ENCODE results near the gene MYO18A. TPM values are rescaled to one million over a fixed set of nuclear protein-coding genes. Genes with fewer than 3 reads are reported as not detected.

MYO18A gene
- total and polyA plus RNA-seq, 10 of the 15 experiments (the other 5 are each of a cell fraction or from before 2014, with no cell fraction given) = 2.9 to 66.0 (median 24.5) TPM

GRCh38 chr17:29215717-29216116 lies 35.5 kb upstream of the MYO18A start (continued):
- TF ChIP-seq RB1 (IDR thresholded peaks at IDR 0.05; ENCODE audit: borderline replicate concordance) = no peak
- TF ChIP-seq NFIC (IDR thresholded peaks at IDR 0.05; ENCODE audit: low read depth, low read length) = peak; percentile 56; the same call in 1 of the 2 replicates
- TF ChIP-seq PAX5 (IDR thresholded peaks at IDR 0.05; ENCODE audit: borderline replicate concordance, low read depth, low read length) = no peak
- no peak for TF ChIP-seq ZNF687 (IDR thresholded peaks at IDR 0.05)
- no peak for TF ChIP-seq RAD51 (IDR thresholded peaks at IDR 0.05)

- FAIRE-seq = no peak
- TF ChIP-seq KAT2A (conservative IDR thresholded peaks at IDR 0.05; ENCODE audit: control insufficient read depth, low read depth, low read length) (no peak), ZBTB4 (CRISPR knock-in tag; IDR thresholded peaks at IDR 0.05) (no peak), ELK1 (IDR thresholded peaks at IDR 0.05; ENCODE audit: low read depth, low read length) (no peak), ZBED1 (IDR thresholded peaks at IDR 0.05; ENCODE audit: borderline replicate concordance) (no peak), MTA2 (IDR thresholded peaks at IDR 0.05; ENCODE audit: low read depth) (no peak), BACH1 (IDR thresholded peaks at IDR 0.05; ENCODE audit: borderline replicate concordance) (no peak), IKZF1 (conservative IDR thresholded peaks at IDR 0.05) (no peak), ASH2L (IDR thresholded peaks at IDR 0.05; ENCODE audit: borderline replicate concordance, low read depth) (no peak), STAT1 (conservative IDR thresholded peaks at IDR 0.05) (no peak), RELA (IDR thresholded peaks at IDR 0.05; ENCODE audit: borderline replicate concordance, partially characterized antibody) (no peak), MEF2B (IDR thresholded peaks at IDR 0.05; ENCODE audit: partially characterized antibody, poor library complexity, severe bottlenecking) (no peak)
These were observed 35.0 kb upstream of the MYO18A start for GRCh38 chr17:29215174-29215573.

More at GRCh38 chr17:29215174-29215573, 35.0 kb upstream of the MYO18A start:
- CTCF ChIA-PET = interaction anchor here (0.7 to 12.4 kb wide), 4 partner anchors 12 to 68 kb away, joined by 3 to 358 read pairs (median 28); no protein-coding TSS in a partner anchor
- no peak overlapping the region for H3K4me2 ChIP-seq (ENCODE audit: control insufficient read depth, insufficient read depth)
- WGBS (ENCODE audit: insufficient coverage, insufficient replicate concordance, low lambda C conversion rate, missing lambda C conversion rate) = 67% methylated on average over 10 of the region's 10 CpGs
- BruUV-seq (replicated peaks) = no TSS peak
- ATAC-seq (no peak), DNase-seq (ENCODE audit: low read depth, low spot score) (no peak)
- H3K9ac ChIP-seq (ENCODE audit: control insufficient read depth, insufficient read depth, low read length) = no peak overlapping the region
- H2AFZ ChIP-seq (ENCODE audit: control insufficient read depth, low read depth, low read length) = no peak overlapping the region
- POLR2A ChIA-PET = no interaction called here
- SMC1A ChIA-PET (ENCODE audit: uncharacterized antibody, unreplicated experiment) = interaction anchor here (1.1 to 7.4 kb wide), 2 partner anchors 22 to 68 kb away, joined by 3 to 150 read pairs; no protein-coding TSS in a partner anchor
- H3K9me3 ChIP-seq (replicated peaks; ENCODE audit: control insufficient read depth, insufficient read depth, low read length) = no peaks in the 10 kb centered on the region
- H3K36me3 ChIP-seq (ENCODE audit: control insufficient read depth in 2 of 2, insufficient read depth in 2 of 2, low read length in 1 of 2) = no peaks in the 10 kb centered on the region
- H3K27me3 ChIP-seq (replicated peaks in 1 of 2; ENCODE audit: control insufficient read depth in 2 of 2, insufficient read depth in 2 of 2, low read length in 1 of 2) = no peaks in the 10 kb centered on the region
- no peaks in the 10 kb centered on the region for H3K4me1 ChIP-seq (ENCODE audit: control insufficient read depth, insufficient read depth, low read length)
- no peak overlapping the region for H3K4me3 ChIP-seq
- intact Hi-C loops (cut with micrococcal nuclease; ENCODE audit: unreplicated experiment) = no loop called here
- RAD21 ChIA-PET (ENCODE audit: unreplicated experiment) = interaction anchor here (9.7 kb wide), 1 partner anchor 67 kb away, joined by 182 read pairs; no protein-coding TSS in a partner anchor
- H3K27ac ChIP-seq (ENCODE audit: control insufficient read depth, insufficient read depth) = no peak overlapping the region
- no peaks in the 10 kb centered on the region for H4K20me1 ChIP-seq (ENCODE audit: control insufficient read depth, insufficient read depth)
- in situ Hi-C loops (cut with MboI) = no loop called here
- no peaks in the 10 kb centered on the region for H3K79me2 ChIP-seq (ENCODE audit: control insufficient read depth, insufficient read depth, low read length)

Data from GM12878 (cell line).